ENCODE measurements around the gene INPP5K.

Gene INPP5K

DNA sequence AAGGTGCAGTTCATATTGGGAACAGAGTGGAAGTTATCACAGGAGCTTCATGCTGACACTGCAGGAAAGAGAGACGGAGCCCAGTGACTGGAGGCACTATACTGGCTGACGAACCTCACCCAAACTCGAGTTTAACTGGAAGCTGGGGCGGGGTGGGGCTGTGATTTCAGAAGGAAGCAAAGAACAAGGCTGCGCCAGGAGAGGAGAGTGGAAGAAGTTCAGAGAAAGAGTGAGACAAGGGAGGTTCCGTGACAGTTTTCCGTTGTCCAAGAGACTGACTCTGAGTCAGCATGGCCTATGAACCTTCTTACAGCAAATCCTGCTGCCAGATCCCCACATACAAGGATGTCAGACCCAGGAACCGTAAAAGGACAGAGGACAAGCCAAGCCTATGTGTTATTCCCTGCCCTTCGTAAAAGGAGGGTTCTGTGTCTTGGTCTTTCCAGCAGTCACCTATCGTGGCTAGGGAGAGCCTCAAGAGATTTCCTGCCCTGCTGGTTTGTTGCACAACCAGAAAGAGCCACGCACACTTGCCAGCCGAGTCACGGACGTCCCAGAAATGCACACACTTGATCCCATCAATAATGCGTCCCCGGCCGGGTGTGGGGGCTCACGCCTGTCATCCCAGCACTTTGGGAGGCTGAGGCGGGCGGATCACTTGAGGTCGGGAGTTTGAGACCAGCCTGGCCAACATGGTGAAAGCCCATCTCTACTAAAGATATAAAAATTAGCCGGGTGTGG, 41.1 kb upstream of the INPP5K start:
- Histone ChIP-seq H3K27me3 (ENCODE audit: control insufficient read depth, low read length) (no peaks in the 10 kb centered on the region), H3K27ac (ENCODE audit: low read depth, low read length) (no peak overlapping the region), H3K36me3 (ENCODE audit: control insufficient read depth, low read length) (peaks cover 73% of the 10 kb centered on the region), H3K4me2 (ENCODE audit: low read length) (no peak overlapping the region), H3K9me2 (replicated peaks; ENCODE audit: control insufficient read depth, low read length) (no peaks in the 10 kb centered on the region), H3K4me1 (ENCODE audit: control insufficient read depth, low read length) (peaks cover 52% of the 10 kb centered on the region), H3K9me3 (ENCODE audit: control insufficient read depth, insufficient read depth, low read length) (no peaks in the 10 kb centered on the region), H3F3A (ENCODE audit: control insufficient read depth, insufficient read depth) (peaks cover 9% of the 10 kb centered on the region; the same call in 1 of the 2 replicates), H4K20me1 (ENCODE audit: control insufficient read depth, insufficient read depth, low read depth, low read length) (peaks cover 30% of the 10 kb centered on the region), H3K4me3 (ENCODE audit: low read length) (no peak overlapping the region), H3K79me2 (ENCODE audit: control insufficient read depth, low read length) (peaks cover 93% of the 10 kb centered on the region)
- TF ChIP-seq EZH2phosphoT487 (IDR thresholded peaks at IDR 0.05; ENCODE audit: borderline replicate concordance, low read length) = no peak
- TF ChIP-seq, protein P1, sequence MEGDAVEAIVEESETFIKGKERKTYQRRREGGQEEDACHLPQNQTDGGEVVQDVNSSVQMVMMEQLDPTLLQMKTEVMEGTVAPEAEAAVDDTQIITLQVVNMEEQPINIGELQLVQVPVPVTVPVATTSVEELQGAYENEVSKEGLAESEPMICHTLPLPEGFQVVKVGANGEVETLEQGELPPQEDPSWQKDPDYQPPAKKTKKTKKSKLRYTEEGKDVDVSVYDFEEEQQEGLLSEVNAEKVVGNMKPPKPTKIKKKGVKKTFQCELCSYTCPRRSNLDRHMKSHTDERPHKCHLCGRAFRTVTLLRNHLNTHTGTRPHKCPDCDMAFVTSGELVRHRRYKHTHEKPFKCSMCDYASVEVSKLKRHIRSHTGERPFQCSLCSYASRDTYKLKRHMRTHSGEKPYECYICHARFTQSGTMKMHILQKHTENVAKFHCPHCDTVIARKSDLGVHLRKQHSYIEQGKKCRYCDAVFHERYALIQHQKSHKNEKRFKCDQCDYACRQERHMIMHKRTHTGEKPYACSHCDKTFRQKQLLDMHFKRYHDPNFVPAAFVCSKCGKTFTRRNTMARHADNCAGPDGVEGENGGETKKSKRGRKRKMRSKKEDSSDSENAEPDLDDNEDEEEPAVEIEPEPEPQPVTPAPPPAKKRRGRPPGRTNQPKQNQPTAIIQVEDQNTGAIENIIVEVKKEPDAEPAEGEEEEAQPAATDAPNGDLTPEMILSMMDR (IDR thresholded peaks at IDR 0.05; ENCODE audit: low read depth, low read length, poor library complexity, severe bottlenecking) = no peak

DNA sequence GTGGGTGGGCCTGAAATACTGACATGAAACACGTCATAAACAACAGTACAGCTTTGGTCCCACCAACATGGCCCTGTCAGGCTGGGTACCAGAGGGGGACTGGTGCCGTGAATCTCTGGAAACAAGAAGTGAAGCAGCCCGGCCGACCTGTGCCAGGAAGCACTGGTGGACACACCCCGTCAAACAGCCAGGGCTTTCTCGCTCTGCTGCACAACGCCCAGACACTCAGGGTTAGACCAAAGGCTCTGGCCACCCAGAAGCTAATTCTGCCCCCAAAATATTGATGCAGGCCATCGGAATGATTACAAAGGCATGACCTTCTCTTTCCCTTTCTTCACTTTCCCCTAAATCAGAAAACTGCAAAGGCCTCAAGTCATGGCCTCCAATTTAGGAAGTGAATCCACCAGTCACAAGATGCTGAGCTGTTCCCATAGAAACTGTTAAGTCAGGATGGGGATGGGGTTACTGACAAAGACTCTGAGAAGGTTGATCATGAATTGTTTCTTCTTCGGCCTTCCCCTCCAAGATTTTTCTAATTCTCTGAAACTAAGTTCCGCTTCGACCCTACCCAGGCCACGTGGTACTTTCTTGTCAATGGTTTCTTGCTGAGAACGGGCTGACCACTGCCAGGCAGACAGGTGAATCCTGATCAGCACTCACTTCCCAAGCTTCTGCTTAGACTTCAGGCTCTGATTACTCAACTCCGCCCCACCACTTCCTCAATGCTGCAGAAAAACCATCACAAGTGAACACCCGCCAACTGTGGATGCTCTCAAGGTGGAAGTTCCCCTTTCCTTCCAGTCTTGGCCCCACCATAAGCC, 39.4 kb upstream of the INPP5K start:
- H4K20me1 ChIP-seq (ENCODE audit: control insufficient read depth, insufficient read depth, low read depth, low read length) = peaks cover 22% of the 10 kb centered on the region
- TF ChIP-seq, protein P1 (IDR thresholded peaks at IDR 0.05; ENCODE audit: low read depth, low read length, poor library complexity, severe bottlenecking) = no peak
- no peak for TF ChIP-seq EZH2phosphoT487 (IDR thresholded peaks at IDR 0.05; ENCODE audit: borderline replicate concordance, low read length)
- no peaks in the 10 kb centered on the region for H3K27me3 ChIP-seq (ENCODE audit: control insufficient read depth, low read length)
- no peaks in the 10 kb centered on the region for H3K9me3 ChIP-seq (ENCODE audit: control insufficient read depth, insufficient read depth, low read length)
- H3K36me3 ChIP-seq (ENCODE audit: control insufficient read depth, low read length) = peaks cover 83% of the 10 kb centered on the region
- H3K9me2 ChIP-seq (replicated peaks; ENCODE audit: control insufficient read depth, low read length) = no peaks in the 10 kb centered on the region
- peak overlapping the region; percentile 45; the same call in 1 of the 2 replicates for H3K27ac ChIP-seq (ENCODE audit: low read depth, low read length)
- H3K4me1 ChIP-seq (ENCODE audit: control insufficient read depth, low read length) = peaks cover 44% of the 10 kb centered on the region
- H3F3A ChIP-seq (ENCODE audit: control insufficient read depth, insufficient read depth) = peaks cover 9% of the 10 kb centered on the region; the same call in 1 of the 2 replicates
- H3K4me2 ChIP-seq (ENCODE audit: low read length) = peak overlapping the region; percentile 54
- peak overlapping the region; percentile 23; the same call in 1 of the 2 replicates for H3K4me3 ChIP-seq (ENCODE audit: low read length)
- peaks cover 78% of the 10 kb centered on the region for H3K79me2 ChIP-seq (ENCODE audit: control insufficient read depth, low read length)

DNA sequence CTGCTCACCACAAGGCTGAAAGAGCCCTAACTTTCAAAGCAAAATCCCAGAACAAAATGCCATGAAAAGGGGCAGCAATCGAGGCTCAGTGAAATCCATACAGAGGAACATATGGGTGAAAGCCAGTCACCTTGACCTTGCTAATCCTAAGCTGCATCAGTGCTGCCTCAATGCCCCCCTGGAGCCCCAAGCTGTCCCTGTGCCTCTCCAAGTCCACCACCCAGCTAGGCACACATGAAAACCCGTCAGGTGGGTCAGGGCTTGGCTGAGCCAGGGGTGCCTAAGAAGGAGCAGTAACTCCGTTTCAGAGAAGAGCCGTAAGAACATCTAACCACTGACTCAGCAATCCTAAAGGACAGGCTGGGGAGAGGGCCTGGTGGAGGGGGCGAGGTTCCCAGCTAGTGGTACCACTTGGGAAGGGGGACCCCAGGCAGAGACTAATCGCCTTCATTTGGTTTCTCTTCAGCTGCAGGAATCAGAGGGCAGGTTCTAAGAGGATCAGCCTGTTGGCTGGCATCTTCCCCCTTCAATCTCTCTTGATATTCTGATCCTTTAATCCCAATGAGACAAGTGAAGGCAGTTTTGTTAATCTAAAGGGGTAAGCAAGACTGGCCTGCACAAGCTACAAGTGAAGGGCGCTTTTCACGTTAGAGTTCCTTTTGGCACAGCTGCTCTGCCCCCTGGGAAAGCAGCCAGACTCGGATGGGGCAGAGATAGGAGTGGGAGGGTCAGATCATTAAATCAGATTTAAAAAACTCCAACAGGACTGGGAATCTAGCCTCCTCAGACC, 38.5 kb upstream of the INPP5K start:
- H3K9me3 ChIP-seq (ENCODE audit: control insufficient read depth, insufficient read depth, low read length) = no peaks in the 10 kb centered on the region
- no peaks in the 10 kb centered on the region for H3K9me2 ChIP-seq (replicated peaks; ENCODE audit: control insufficient read depth, low read length)
- peaks cover 35% of the 10 kb centered on the region for H3K4me1 ChIP-seq (ENCODE audit: control insufficient read depth, low read length)
- no peak overlapping the region for H3K27ac ChIP-seq (ENCODE audit: low read depth, low read length)
- H3K4me3 ChIP-seq (ENCODE audit: low read length) = no peak overlapping the region
- H3K4me2 ChIP-seq (ENCODE audit: low read length) = no peak overlapping the region
- peaks cover 68% of the 10 kb centered on the region for H3K79me2 ChIP-seq (ENCODE audit: control insufficient read depth, low read length)
- peaks cover 9% of the 10 kb centered on the region; the same call in 1 of the 2 replicates for H3F3A ChIP-seq (ENCODE audit: control insufficient read depth, insufficient read depth)
- H4K20me1 ChIP-seq (ENCODE audit: control insufficient read depth, insufficient read depth, low read depth, low read length) = peaks cover 13% of the 10 kb centered on the region
- peaks cover 83% of the 10 kb centered on the region for H3K36me3 ChIP-seq (ENCODE audit: control insufficient read depth, low read length)
- H3K27me3 ChIP-seq (ENCODE audit: control insufficient read depth, low read length) = no peaks in the 10 kb centered on the region
- no peak for TF ChIP-seq EZH2phosphoT487 (IDR thresholded peaks at IDR 0.05; ENCODE audit: borderline replicate concordance, low read length)
- TF ChIP-seq, protein P1 (IDR thresholded peaks at IDR 0.05; ENCODE audit: low read depth, low read length, poor library complexity, severe bottlenecking) = no peak

Measured in DOHH2 (cell line).